Measurements from ENCODE around the gene C5orf58.

Gene C5orf58

GRCh38 chr5:170283296-170283695, 50.5 kb downstream of the C5orf58 start:
- no peak for DNase-seq (ENCODE audit: low read depth)

GRCh38 chr5:170284231-170284630, 51.4 kb downstream of the C5orf58 start:
- no peak for DNase-seq (ENCODE audit: low read depth)

GRCh38 chr5:170285181-170285580, 52.4 kb downstream of the C5orf58 start:
- no peak for DNase-seq (ENCODE audit: low read depth)

GRCh38 chr5:170286386-170286925, 53.7 kb downstream of the C5orf58 start:
- DNase-seq (ENCODE audit: low read depth), result no peak

GRCh38 chr5:170287532-170287931, 54.7 kb downstream of the C5orf58 start:
- DNase-seq (ENCODE audit: low read depth), result no peak

GRCh38 chr5:170288151-170288550, 55.4 kb downstream of the C5orf58 start:
- DNase-seq (ENCODE audit: low read depth), result no peak

GRCh38 chr5:170288551-170288950, 55.8 kb downstream of the C5orf58 start:
- no peak for DNase-seq (ENCODE audit: low read depth)

- no peak for DNase-seq (ENCODE audit: low read depth)
Observed at GRCh38 chr5:170289121-170289520, 56.3 kb downstream of the C5orf58 start.

GRCh38 chr5:170289764-170290163, 57.0 kb downstream of the C5orf58 start:
- no peak for DNase-seq (ENCODE audit: low read depth)

- DNase-seq (ENCODE audit: low read depth), result no peak
Observed at GRCh38 chr5:170290498-170290897, 57.7 kb downstream of the C5orf58 start.

- DNase-seq (ENCODE audit: low read depth), result no peak
Observed at GRCh38 chr5:170292179-170293104, 59.7 kb downstream of the C5orf58 start.

GRCh38 chr5:170293273-170293672, 60.5 kb downstream of the C5orf58 start:
- DNase-seq (ENCODE audit: low read depth), result no peak

- DNase-seq (ENCODE audit: low read depth), result no peak
Observed at GRCh38 chr5:170294057-170294456, 61.3 kb downstream of the C5orf58 start.

GRCh38 chr5:170294556-170294955, 61.8 kb downstream of the C5orf58 start:
- DNase-seq (ENCODE audit: low read depth), result no peak
